SK-N-SH treated with all-trans-retinoic acid at 6 μM for 48 hours (cell line): ENCODE measurements around the gene AADAC.

ENCODE experiments used
- ARNTL ChIP-seq: fragments of 450-650 bp; formaldehyde crosslinking; IDR thresholded peaks from 2 replicates; pipeline ENCODE4 v1.5.0; 2020; ENCODE audit warnings: low read depth, mild to moderate bottlenecking, moderate library complexity, borderline replicate concordance
- BACH2 ChIP-seq: fragments of 250-450 bp; sonication (Bioruptor Pico); IDR thresholded peaks from 2 replicates; pipeline ENCODE4 v1.9.0; 2021; ENCODE audit warnings: mild to moderate bottlenecking, borderline replicate concordance
- CREB5 ChIP-seq: fragments of 250-450 bp; sonication (Bioruptor Pico); IDR thresholded peaks from 2 replicates; pipeline ENCODE4 v1.5.1; 2020; ENCODE audit warnings: low read depth, mild to moderate bottlenecking, moderate library complexity
- CSRNP3 ChIP-seq: fragments of 250-450 bp; sonication (Bioruptor Pico); IDR thresholded peaks from 2 replicates; pipeline ENCODE4 v1.5.1; 2021; ENCODE audit warnings: mild to moderate bottlenecking, moderate library complexity
- GLIS3 ChIP-seq: fragments of 250-450 bp; sonication (Bioruptor Pico); IDR thresholded peaks from 2 replicates; pipeline ENCODE4 v1.5.0; 2020; ENCODE audit warnings: mild to moderate bottlenecking, moderate library complexity
- ISL1 ChIP-seq: fragments of 250-450 bp; sonication (Bioruptor Pico); IDR thresholded peaks from 2 replicates; pipeline ENCODE4 v2.1.2; 2022; ENCODE audit warnings: mild to moderate bottlenecking, moderate library complexity
- OSR1 ChIP-seq: fragments of 250-450 bp; sonication (Bioruptor Pico); IDR thresholded peaks from 2 replicates; pipeline ENCODE4 v1.8.0; 2022; ENCODE audit warnings: moderate library complexity, mild to moderate bottlenecking, inconsistent platforms
- PATZ1 ChIP-seq: fragments of 250-450 bp; sonication (Bioruptor Pico); IDR thresholded peaks from 2 replicates; pipeline ENCODE4 v1.8.0; 2020; ENCODE audit warnings: mild to moderate bottlenecking, moderate library complexity, borderline replicate concordance
- SNAI2 ChIP-seq: fragments of 250-450 bp; sonication (Bioruptor Pico); IDR thresholded peaks from 2 replicates; pipeline ENCODE4 v1.5.0; 2020; ENCODE audit warnings: mild to moderate bottlenecking, moderate library complexity
- TCF4 ChIP-seq: fragments of 250-450 bp; sonication (Bioruptor Pico); IDR thresholded peaks from 2 replicates; pipeline ENCODE4 v1.8.0; 2021; ENCODE audit warnings: mild to moderate bottlenecking, moderate library complexity, borderline replicate concordance
- TOX ChIP-seq: fragments of 250-450 bp; sonication (Bioruptor Pico); IDR thresholded peaks from 2 replicates; pipeline ENCODE4 v1.8.0; 2021; ENCODE audit warnings: mild to moderate bottlenecking, moderate library complexity, borderline replicate concordance
- ZNF70 ChIP-seq: fragments of 450-650 bp; formaldehyde crosslinking; IDR thresholded peaks from 2 replicates; pipeline ENCODE4 v1.5.0; 2020; ENCODE audit warnings: mild to moderate bottlenecking, moderate library complexity
- ZNF8 ChIP-seq: fragments of 450-650 bp; formaldehyde crosslinking; IDR thresholded peaks from 2 replicates; pipeline ENCODE4 v1.5.0; 2020; ENCODE audit warnings: mild to moderate bottlenecking, moderate library complexity

- TF ChIP-seq CREB5 (CRISPR knock-in tag) = no peak
- no peak for TF ChIP-seq TOX (CRISPR knock-in tag)
- no peak for TF ChIP-seq OSR1 (CRISPR knock-in tag)
- TF ChIP-seq ARNTL (CRISPR knock-in tag) = no peak
- no peak for TF ChIP-seq PATZ1 (CRISPR knock-in tag)
- no peak for TF ChIP-seq ISL1 (CRISPR knock-in tag)
- TF ChIP-seq ZNF8 (CRISPR knock-in tag) = no peak
- TF ChIP-seq TCF4 (CRISPR knock-in tag) = no peak
- no peak for TF ChIP-seq GLIS3 (CRISPR knock-in tag)
- TF ChIP-seq SNAI2 (CRISPR knock-in tag) = no peak
- TF ChIP-seq CSRNP3 = no peak
- TF ChIP-seq BACH2 (CRISPR knock-in tag) = no peak
- no peak for TF ChIP-seq ZNF70 (CRISPR knock-in tag)
These were observed 26.3 kb upstream of the AADAC start for GRCh38 chr3:151787626-151788025.
